Endothelial cell of umbilical vein (primary cell): ENCODE results near the gene RDH13. TPM values are rescaled to one million over a fixed set of nuclear protein-coding genes. Genes with fewer than 3 reads are reported as not detected.

Source experiments
- BruUV-seq: library from RNA; stranded (reverse); fragments of 400-500 nt; replicated peaks from 2 replicates; lab custom pipeline; 2021; lab: Mats Ljungman, UMichigan
- CTCF ChIA-PET: fragments of 300-600, 350-600 bp; sonication (Branson Sonifier 250); formaldehyde crosslinking; loops from one replicate; lab custom pipeline; 2021; ENCODE audit warnings: antibody characterized with exemption, inconsistent platforms; lab: Charles Lee
- POLR2A ChIA-PET: fragments of 300-600, 350-600 bp; sonication (Branson Sonifier 250); formaldehyde crosslinking; loops from one replicate; lab custom pipeline; 2021; ENCODE audit warnings: antibody characterized with exemption, inconsistent platforms; lab: Charles Lee
- DNase-seq: peaks from one replicate; pipeline ENCODE4 v3.0.0-alpha.2; 2011; ENCODE audit warnings: low read depth, low spot score
- FAIRE-seq: peaks from 2 replicates; lab custom pipeline; 2011; peaks lifted over from hg19 to GRCh38; lab: Jason Lieb, UNC
- H2AFZ ChIP-seq: 2 replicates; pipeline ENCODE4 v1.6.0; 2012; ENCODE audit warnings: low read depth, low read length, control low read depth, inconsistent platforms
- H3K27ac ChIP-seq: 2 replicates; pipeline ENCODE4 v1.5.1; 2011; ENCODE audit warnings: low read depth, mild to moderate bottlenecking, control low read depth, low read length, moderate library complexity; ENCODE audit not compliant: insufficient read depth
- H3K27me3 ChIP-seq, 2 experiments: 2 replicates each; pipeline versions ENCODE4 v1.6.0 to v1.6.1; 2011; ENCODE audit warnings: low read length in 2 of 2, mixed read lengths in 1 of 2; ENCODE audit not compliant: control insufficient read depth in 2 of 2, insufficient read depth in 2 of 2
- H3K36me3 ChIP-seq, 2 experiments: 2 replicates in 1 of 2; 3 replicates in 1 of 2; pipeline ENCODE4 v1.5.1; 2011; ENCODE audit warnings: low read length in 2 of 2, mild to moderate bottlenecking in 1 of 2, moderate library complexity in 1 of 2; ENCODE audit not compliant: control insufficient read depth in 2 of 2, insufficient read depth in 2 of 2; ENCODE audit errors: extremely low read depth in 1 of 2
- H3K4me1 ChIP-seq: 3 replicates; pipeline ENCODE4 v1.5.1; 2011; ENCODE audit warnings: mild to moderate bottlenecking, low read length; ENCODE audit not compliant: control insufficient read depth, insufficient read depth; ENCODE audit errors: extremely low read depth
- H3K4me2 ChIP-seq: 2 replicates; pipeline ENCODE4 v1.6.1; 2011; ENCODE audit warnings: low read length, control low read depth, mixed read lengths; ENCODE audit not compliant: insufficient read depth
- H3K4me3 ChIP-seq, 3 experiments: fragments of 200-600 bp in 1 of 3; sonication (generic), shearing (Covaris generic) in 1 of 3; replicated peaks in 1 of 3; 2 replicates each; pipeline ENCODE4 v1.5.1; 2011 to 2016; ENCODE audit warnings: control low read depth in 3 of 3, low read length in 3 of 3, mild to moderate bottlenecking in 2 of 3, inconsistent platforms in 1 of 3, low read depth in 1 of 3, moderate library complexity in 1 of 3; ENCODE audit not compliant: insufficient read depth in 1 of 3
- H3K79me2 ChIP-seq: 2 replicates; pipeline ENCODE4 v1.6.0; 2012; ENCODE audit warnings: low read length, inconsistent platforms; ENCODE audit not compliant: control insufficient read depth, insufficient read depth
- H3K9ac ChIP-seq: replicated peaks from 2 replicates; pipeline ENCODE3; 2011; ENCODE audit warnings: low read length, control low read depth; ENCODE audit not compliant: insufficient read depth; ENCODE audit errors: extremely low read depth
- H3K9me1 ChIP-seq: replicated peaks from 3 replicates; pipeline ENCODE4 v1.6.0; 2011; ENCODE audit warnings: mild to moderate bottlenecking, low read length; ENCODE audit not compliant: control insufficient read depth, insufficient read depth; ENCODE audit errors: extremely low read depth
- H3K9me3 ChIP-seq: replicated peaks from 2 replicates; pipeline ENCODE4 v1.5.1; 2012; ENCODE audit warnings: low read length, inconsistent platforms; ENCODE audit not compliant: control insufficient read depth, insufficient read depth
- H4K20me1 ChIP-seq: replicated peaks from 2 replicates; pipeline ENCODE3; 2011; ENCODE audit warnings: mild to moderate bottlenecking, low read length; ENCODE audit not compliant: control insufficient read depth, insufficient read depth; ENCODE audit errors: extremely low read depth
- CTCF ChIP-seq, 2 donors: IDR thresholded peaks; 1 replicate in 1 of 2; 2 replicates in 1 of 2; pipeline ENCODE4 v1.5.1; 2011; ENCODE audit warnings: low read length in 2 of 2, mild to moderate bottlenecking in 2 of 2, moderate library complexity in 2 of 2, control low read depth in 1 of 2, inconsistent platforms in 1 of 2, low read depth in 1 of 2; ENCODE audit not compliant: insufficient read depth in 1 of 2; ENCODE audit errors: extremely low read depth in 1 of 2
- EZH2 ChIP-seq: IDR thresholded peaks from 2 replicates; pipeline ENCODE4 v1.6.1; 2012; ENCODE audit warnings: borderline replicate concordance, low read depth, mild to moderate bottlenecking, moderate library complexity, low read length, inconsistent platforms; ENCODE audit not compliant: severe bottlenecking
- FOS ChIP-seq: IDR thresholded peaks from 2 replicates; pipeline ENCODE4 v1.6.1; 2011; ENCODE audit warnings: mild to moderate bottlenecking, low read length, moderate library complexity, borderline replicate concordance; ENCODE audit not compliant: insufficient read depth
- GATA2 ChIP-seq: IDR thresholded peaks from 2 replicates; pipeline ENCODE4 v1.7.0; 2011; ENCODE audit warnings: low read depth, mild to moderate bottlenecking, moderate library complexity, mixed read lengths, low read length; ENCODE audit not compliant: insufficient read length, insufficient read depth
- JUN ChIP-seq: IDR thresholded peaks from 2 replicates; pipeline ENCODE4 v1.6.1; 2011; ENCODE audit warnings: borderline replicate concordance, low read depth; ENCODE audit not compliant: insufficient read length, insufficient read depth
- MAX ChIP-seq: IDR thresholded peaks from 2 replicates; pipeline ENCODE4 v1.6.1; 2011; ENCODE audit not compliant: insufficient read depth, insufficient read length
- MYC ChIP-seq: IDR thresholded peaks from one replicate; pipeline ENCODE4 v1.6.1; 2011; ENCODE audit warnings: mild to moderate bottlenecking, low read depth, low read length
- POLR2A ChIP-seq: IDR thresholded peaks from 2 replicates; pipeline ENCODE4 v1.6.1; 2012; ENCODE audit warnings: low read depth, mild to moderate bottlenecking, control low read depth, low read length
- POLR2AphosphoS5 ChIP-seq: IDR thresholded peaks from 2 replicates; pipeline ENCODE4 v1.6.1; 2012; ENCODE audit warnings: low read depth, mild to moderate bottlenecking, control low read depth, low read length, moderate library complexity; ENCODE audit not compliant: insufficient read depth
- dilution Hi-C: fragments of 300-500 bp; cut with MboI; formaldehyde crosslinking; loops from one replicate; pipeline ENCODE4 v1.15.0; 2019; ENCODE audit warnings: low sequenced_read_pairs; ENCODE audit not compliant: extremely low pct_ligation_motif_present
- intact Hi-C: fragments of 100-400 bp; cut with micrococcal nuclease; formaldehyde crosslinking; loops from one replicate; pipeline ENCODE4 v1.10.0; 2022
- polyA plus RNA-seq, 4 experiments: library from polyadenylated mRNA; depleted of rRNA in 3 of 4; stranded (reverse) in 3 of 4; unstranded in 1 of 4; fragments of >200 nt; gene quantifications; 2 replicates each; pipeline versions ENCODE4 v1.2.1 to v1.2.3, GENCODE V29; 2011 to 2012; ENCODE audit warnings: missing spikeins in 1 of 4
- total RNA-seq: library from RNA; stranded (reverse); gene quantifications from 2 replicates; pipeline ENCODE4 v1.2.3, GENCODE V29; 2021

The RDH13 gene
- total and polyA plus RNA-seq, 2 donors (not counting 3 experiments of a cell fraction or from before 2014, with no cell fraction given) = 8.7 to 19.6 TPM

GRCh38 chr19:55070466-55071128, 7.6 kb upstream of the RDH13 start:
- FAIRE-seq = no peak
- no peaks in the 10 kb centered on the region for H3K36me3 ChIP-seq

More at GRCh38 chr19:55070466-55071128, 7.6 kb upstream of the RDH13 start:
- ChIA-PET CTCF (no interaction called here), POLR2A (no interaction called here)
- H3K9ac ChIP-seq = no peak overlapping the region
- intact Hi-C loops = no loop called here
- H3K4me3 ChIP-seq = no peak overlapping the region
- H3K79me2 ChIP-seq = no peaks in the 10 kb centered on the region
- BruUV-seq = no TSS peak
- dilution Hi-C loops = no loop called here
- no peak for DNase-seq
- no peaks in the 10 kb centered on the region for H3K9me3 ChIP-seq
- no peak overlapping the region for H3K27ac ChIP-seq
- H3K27me3 ChIP-seq = peaks cover 23% of the 10 kb centered on the region in 2 experiments
- H4K20me1 ChIP-seq = no peaks in the 10 kb centered on the region
- H3K4me2 ChIP-seq = no peak overlapping the region
- H3K9me1 ChIP-seq = no peaks in the 10 kb centered on the region
- H2AFZ ChIP-seq = no peak overlapping the region
- peaks cover 6% of the 10 kb centered on the region for H3K4me1 ChIP-seq
- no peak for TF ChIP-seq EZH2
- no peak for TF ChIP-seq POLR2AphosphoS5
- TF ChIP-seq CTCF (IDR thresholded peaks at IDR 0.05; ENCODE audit: extremely low read depth in 1 of 2, insufficient read depth in 1 of 2, low read depth in 1 of 2, low read length in 2 of 2) = no peak
- no peak for TF ChIP-seq GATA2
- TF ChIP-seq MYC = no peak
- no peak for TF ChIP-seq POLR2A
- no peak for TF ChIP-seq MAX
- no peak for TF ChIP-seq JUN
- TF ChIP-seq FOS = no peak
